Spleen (tissue), 11 donors: ENCODE measurements around the gene RERE. TPM values are rescaled to one million over a fixed set of nuclear protein-coding genes. Genes with fewer than 3 reads are reported as not detected.

Experiments
- DNase-seq: peaks from one replicate; pipeline ENCODE4 v3.0.0-alpha.2; 2020
- H3K27ac ChIP-seq, 8 donors: fragments of 200-600 bp; sonication (generic) in 7 of 8; 1 replicate in 4 of 8; 2 replicates in 4 of 8; pipeline versions ENCODE4 v1.5.0 to v1.8.0; 2016 to 2021; ENCODE audit warnings: inconsistent platforms in 4 of 8, mild to moderate bottlenecking in 4 of 8, moderate library complexity in 1 of 8
- H3K27me3 ChIP-seq, 7 donors: fragments of 200-600 bp; sonication (generic) in 6 of 7; replicated peaks in 1 of 7; 1 replicate in 4 of 7; 2 replicates in 3 of 7; pipeline versions ENCODE4 v1.5.0 to v1.8.0; 2016 to 2021; ENCODE audit warnings: inconsistent platforms in 3 of 7, mild to moderate bottlenecking in 1 of 7
- H3K36me3 ChIP-seq, 6 donors: fragments of 200-600 bp; sonication (generic) in 5 of 6; 1 replicate in 4 of 6; 2 replicates in 2 of 6; pipeline versions ENCODE4 v1.5.0 to v1.8.0; 2016 to 2021; ENCODE audit warnings: inconsistent platforms in 2 of 6
- H3K4me1 ChIP-seq, 6 donors: fragments of 200-600 bp; sonication (generic) in 5 of 6; 1 replicate in 3 of 6; 2 replicates in 3 of 6; pipeline versions ENCODE4 v1.5.0 to v1.8.0; 2016 to 2021; ENCODE audit warnings: inconsistent platforms in 3 of 6
- H3K4me3 ChIP-seq, 8 donors: fragments of 200-600 bp; sonication (generic) in 7 of 8; 1 replicate in 4 of 8; 2 replicates in 4 of 8; pipeline versions ENCODE4 v1.5.0 to v1.8.0; 2016 to 2021; ENCODE audit warnings: inconsistent platforms in 4 of 8, mild to moderate bottlenecking in 4 of 8, moderate library complexity in 2 of 8
- H3K9me3 ChIP-seq, 8 donors: fragments of 200-600 bp; sonication (generic) in 7 of 8; 1 replicate in 4 of 8; 2 replicates in 4 of 8; pipeline versions ENCODE4 v1.5.0 to v1.8.0; 2016 to 2021; ENCODE audit warnings: inconsistent platforms in 4 of 8
- POLR2A ChIP-seq, 3 donors: fragments of 450-650 bp; IDR thresholded peaks; one replicate each; pipeline ENCODE4 v1.5.1; 2017; ENCODE audit warnings: antibody characterized with exemption in 3 of 3, mild to moderate bottlenecking in 1 of 3
- POLR2AphosphoS5 ChIP-seq, 3 donors: sonication (generic); formaldehyde crosslinking; IDR thresholded peaks; one replicate each; pipeline ENCODE4 v1.5.1; 2017; ENCODE audit warnings: antibody characterized with exemption in 3 of 3
- WGBS, 5 donors: extraction: QIAGEN DNeasy Blood & Tissue Kit in 3 of 5; methylation state at CpG; one replicate each; pipeline versions ENCODE4 v1.1.5 to v1.1.7; 2013 to 2018; 5-methylcytosine and 5-hydroxymethylcytosine counted together
- intact Hi-C: fragments of 100-400 bp; cut with DNase I; formaldehyde crosslinking; loops from one replicate; pipeline ENCODE4 v1.15.0; 2023; ENCODE audit warnings: low total_unique reads
- polyA plus RNA-seq, 3 donors: library from polyadenylated mRNA; stranded (reverse); fragments of 200-250 nt; gene quantifications; one replicate each; pipeline ENCODE4 v1.2.1, GENCODE V29; 2013
- total RNA-seq, 7 donors: library from RNA; depleted of rRNA in 3 of 7; stranded (reverse); fragments of >200 nt in 3 of 7; fragmentation: NEBNext Ultra II Directional in 4 of 7; extraction: Animal tissue kit (Norgen Biotek cat#: 25700) in 4 of 7; gene quantifications; one replicate each; pipeline versions ENCODE4 v1.1.0 to v1.2.1, GENCODE V29; 2016 to 2021
- TF ChIP-seq, protein P1 (sequence below), 11 experiments: fragments of 200-600 bp in 7 of 11; fragments of 450-650 bp in 4 of 11; sonication (generic) in 4 of 11; IDR thresholded peaks in 8 of 11; conservative IDR thresholded peaks in 3 of 11; 1 replicate in 7 of 11; 2 replicates in 4 of 11; pipeline versions ENCODE4 v1.4.0 to v1.8.0; 2016 to 2021; ENCODE audit warnings: antibody characterized with exemption in 11 of 11, inconsistent platforms in 4 of 11, mild to moderate bottlenecking in 1 of 11
- donor health status: healthy with polysubstance abuse.
- donor health status: DM: no; HTN: no; CAD: no; lungs with moderate emphysema.
- donor health status: DM: no; HTN: no; CAD: no.
- donor health status: Bipolar disorder and iron deficiency.
- donor health status: healthy.
- donor health status: DM: no; HTN: no; CAD: no.
- donor health status: DM: yes; HTN: yes; CAD: no.

The RERE gene
- total and polyA plus RNA-seq, 10 donors, result 10.3 to 149 (median 117) TPM

DNA sequence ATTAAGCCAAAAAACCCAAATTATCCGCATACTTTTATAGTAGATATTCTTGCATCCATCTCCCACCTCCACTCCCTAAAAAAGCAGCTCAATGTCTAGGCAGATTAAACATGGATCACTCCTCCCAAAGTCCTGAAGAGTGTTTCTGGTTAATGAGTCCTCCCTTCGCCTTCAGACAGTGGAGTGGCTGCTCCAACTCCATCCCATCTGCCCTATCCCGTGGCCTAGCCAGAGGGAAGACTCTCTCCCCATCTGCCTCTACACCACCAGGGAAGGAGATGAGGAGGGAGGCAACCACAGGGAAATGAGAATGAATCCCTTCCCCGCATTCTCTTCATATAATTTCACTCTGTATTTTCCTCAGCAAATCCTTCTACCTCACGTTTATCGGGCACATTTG, 395.7 kb downstream of the RERE start:
- H3K27ac ChIP-seq, result peak overlapping the region; percentile 83 to 99 (median 98)
- peaks cover 67 to 91% (median 85%) of the 10 kb centered on the region in 6 donors for H3K4me1 ChIP-seq
- peak overlapping the region; percentile 60 to 89 (median 72) for H3K4me3 ChIP-seq
- intact Hi-C loops, result loop anchor here (10.0 kb wide), 2 partner anchors 47 to 103 kb away; no protein-coding TSS in a partner anchor
- H3K9me3 ChIP-seq, result no peaks in the 10 kb centered on the region
- no peak for DNase-seq
- 35 to 61% (median 51%) methylated on average over 6 of the region's 6 CpGs for WGBS, 5 donors
- peaks cover 0 to 43% (median 7%) of the 10 kb centered on the region in 6 donors for H3K36me3 ChIP-seq
- TF ChIP-seq POLR2A (IDR thresholded peaks at IDR 0.05) (no peak), POLR2AphosphoS5 (IDR thresholded peaks at IDR 0.05) (peak in 1 of 3 donors; percentile 10)
- TF ChIP-seq, protein P1, sequence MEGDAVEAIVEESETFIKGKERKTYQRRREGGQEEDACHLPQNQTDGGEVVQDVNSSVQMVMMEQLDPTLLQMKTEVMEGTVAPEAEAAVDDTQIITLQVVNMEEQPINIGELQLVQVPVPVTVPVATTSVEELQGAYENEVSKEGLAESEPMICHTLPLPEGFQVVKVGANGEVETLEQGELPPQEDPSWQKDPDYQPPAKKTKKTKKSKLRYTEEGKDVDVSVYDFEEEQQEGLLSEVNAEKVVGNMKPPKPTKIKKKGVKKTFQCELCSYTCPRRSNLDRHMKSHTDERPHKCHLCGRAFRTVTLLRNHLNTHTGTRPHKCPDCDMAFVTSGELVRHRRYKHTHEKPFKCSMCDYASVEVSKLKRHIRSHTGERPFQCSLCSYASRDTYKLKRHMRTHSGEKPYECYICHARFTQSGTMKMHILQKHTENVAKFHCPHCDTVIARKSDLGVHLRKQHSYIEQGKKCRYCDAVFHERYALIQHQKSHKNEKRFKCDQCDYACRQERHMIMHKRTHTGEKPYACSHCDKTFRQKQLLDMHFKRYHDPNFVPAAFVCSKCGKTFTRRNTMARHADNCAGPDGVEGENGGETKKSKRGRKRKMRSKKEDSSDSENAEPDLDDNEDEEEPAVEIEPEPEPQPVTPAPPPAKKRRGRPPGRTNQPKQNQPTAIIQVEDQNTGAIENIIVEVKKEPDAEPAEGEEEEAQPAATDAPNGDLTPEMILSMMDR (IDR thresholded peaks at IDR 0.05 in 8 of 11, conservative IDR thresholded peaks at IDR 0.05 in 3 of 11), result no peak
- H3K27me3 ChIP-seq, result no peaks in the 10 kb centered on the region

- Histone ChIP-seq H3K27ac (peak overlapping the region in 6 of 8 donors; percentile 96 to 99 (median 99)), H3K27me3 (no peaks in the 10 kb centered on the region), H3K36me3 (peaks cover 0 to 57% (median 8%) of the 10 kb centered on the region in 6 donors), H3K4me1 (peaks cover 67 to 90% (median 82%) of the 10 kb centered on the region in 6 donors), H3K4me3 (peak overlapping the region in 7 of 8 donors; percentile 14 to 89 (median 70)), H3K9me3 (no peaks in the 10 kb centered on the region)
- intact Hi-C loops, result loop anchor here (10.0 kb wide), 2 partner anchors 46 to 104 kb away; no protein-coding TSS in a partner anchor
- TF ChIP-seq, protein P1 (IDR thresholded peaks at IDR 0.05 in 8 of 11, conservative IDR thresholded peaks at IDR 0.05 in 3 of 11), result no peak
- TF ChIP-seq POLR2A (IDR thresholded peaks at IDR 0.05) (no peak), POLR2AphosphoS5 (IDR thresholded peaks at IDR 0.05) (no peak)
- DNase-seq, result no peak
Observed at GRCh38 chr1:8420318-8420717, 397.1 kb downstream of the RERE start.

DNA sequence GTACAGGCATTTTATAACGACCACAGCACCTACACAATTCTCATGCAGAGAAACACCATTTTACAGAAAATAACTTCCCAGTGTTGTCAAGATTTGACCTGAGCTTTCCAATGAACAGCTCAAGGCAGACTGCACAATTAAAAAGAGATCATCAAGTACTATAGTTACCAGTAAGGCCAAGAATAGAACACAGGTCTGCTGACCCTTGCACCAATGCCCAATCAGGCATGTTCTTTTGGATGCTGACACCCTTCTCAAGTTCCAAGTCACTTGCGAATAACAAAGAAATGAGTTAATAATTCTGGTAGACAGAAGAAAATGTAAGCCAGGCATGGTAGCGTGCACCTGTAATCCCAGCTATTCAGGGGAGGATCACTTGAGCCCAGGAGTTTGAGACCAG, 397.6 kb downstream of the RERE start:
- DNase-seq, result no peak
- H3K27me3 ChIP-seq, result no peaks in the 10 kb centered on the region
- peak overlapping the region in 3 of 8 donors; percentile 71 to 89 (median 72) for H3K4me3 ChIP-seq
- peaks cover 65 to 90% (median 82%) of the 10 kb centered on the region in 6 donors for H3K4me1 ChIP-seq
- peaks cover 0 to 61% (median 8%) of the 10 kb centered on the region in 6 donors for H3K36me3 ChIP-seq
- H3K9me3 ChIP-seq, result no peaks in the 10 kb centered on the region
- H3K27ac ChIP-seq, result peak overlapping the region in 4 of 8 donors; percentile 96 to 99 (median 99)
- no peak for TF ChIP-seq POLR2AphosphoS5 (IDR thresholded peaks at IDR 0.05)
- no peak for TF ChIP-seq POLR2A (IDR thresholded peaks at IDR 0.05)
- TF ChIP-seq, protein P1 (IDR thresholded peaks at IDR 0.05 in 8 of 11, conservative IDR thresholded peaks at IDR 0.05 in 3 of 11), result no peak
- intact Hi-C loops, result loop anchor here (10.0 kb wide), 2 partner anchors 45 to 105 kb away; no protein-coding TSS in a partner anchor
- 80 to 87% (median 86%) methylated on average over 3 of the region's 3 CpGs for WGBS, 5 donors

DNA sequence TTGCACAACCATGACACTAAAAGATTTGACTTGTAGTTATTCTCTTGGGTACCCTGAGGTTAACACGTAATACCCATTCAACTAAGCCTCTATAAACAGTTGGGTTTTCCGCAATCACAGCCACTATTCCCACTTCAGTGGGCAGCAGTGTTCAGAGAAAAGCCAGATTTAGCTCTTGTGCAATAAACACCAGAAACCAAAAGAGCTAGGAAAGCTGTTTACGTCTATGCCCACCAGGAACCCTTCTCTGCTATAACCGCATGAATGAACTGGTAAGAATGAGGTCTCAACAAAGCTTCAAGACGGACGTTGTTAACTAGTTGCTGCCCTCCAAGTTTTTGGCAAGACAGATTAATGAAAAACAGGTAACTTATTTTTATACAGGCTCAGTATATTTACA, 398.3 kb downstream of the RERE start:
- TF ChIP-seq, protein P1 (IDR thresholded peaks at IDR 0.05 in 8 of 11, conservative IDR thresholded peaks at IDR 0.05 in 3 of 11), result no peak
- TF ChIP-seq POLR2AphosphoS5 (IDR thresholded peaks at IDR 0.05), result no peak
- TF ChIP-seq POLR2A (IDR thresholded peaks at IDR 0.05), result no peak
- H3K27me3 ChIP-seq, result no peaks in the 10 kb centered on the region
- H3K36me3 ChIP-seq, result peaks cover 0 to 67% (median 11%) of the 10 kb centered on the region in 6 donors
- H3K27ac ChIP-seq, result peak overlapping the region in 5 of 8 donors; percentile 66 to 99 (median 99)
- H3K9me3 ChIP-seq, result no peaks in the 10 kb centered on the region
- peaks cover 58 to 90% (median 80%) of the 10 kb centered on the region in 6 donors for H3K4me1 ChIP-seq
- H3K4me3 ChIP-seq, result peak overlapping the region in 4 of 8 donors; percentile 1 to 89 (median 72)
- 48 to 61% (median 56%) methylated on average over 6 of the region's 6 CpGs for WGBS, 5 donors
- intact Hi-C loops, result no loop called here
- no peak for DNase-seq
